Liver (tissue), 3 donors: ENCODE results near the gene PRKACA.

Source experiments
- GABPA ChIP-seq, 2 donors: IDR thresholded peaks in 1 of 2; conservative IDR thresholded peaks in 1 of 2; 2 replicates each; pipeline ENCODE4 v1.6.1; 2016; ENCODE audit warnings: antibody characterized with exemption in 2 of 2, mild to moderate bottlenecking in 1 of 2, moderate library complexity in 1 of 2
- HNF4G ChIP-seq: IDR thresholded peaks from 2 replicates; pipeline ENCODE4 v1.6.1; 2016; ENCODE audit warnings: antibody characterized with exemption
- JUND ChIP-seq, 2 donors: IDR thresholded peaks; 2 replicates each; pipeline ENCODE4 v1.6.1; 2016; ENCODE audit warnings: antibody characterized with exemption in 2 of 2
- NR2F2 ChIP-seq: IDR thresholded peaks from 2 replicates; pipeline ENCODE4 v1.6.1; 2016; ENCODE audit warnings: antibody characterized with exemption
- RAD21 ChIP-seq, 2 donors: IDR thresholded peaks; 2 replicates each; pipeline ENCODE4 v1.6.1; 2016; ENCODE audit warnings: antibody characterized with exemption in 2 of 2, mild to moderate bottlenecking in 2 of 2
- RXRA ChIP-seq, 2 donors: IDR thresholded peaks; 2 replicates each; pipeline ENCODE4 v1.6.1; 2017 to 2018; ENCODE audit warnings: antibody characterized with exemption in 2 of 2, mild to moderate bottlenecking in 1 of 2
- SP1 ChIP-seq: IDR thresholded peaks from 2 replicates; pipeline ENCODE4 v1.6.1; 2018; ENCODE audit warnings: antibody characterized with exemption, mild to moderate bottlenecking
- TAF1 ChIP-seq: conservative IDR thresholded peaks from 2 replicates; pipeline ENCODE4 v1.6.1; 2016; ENCODE audit warnings: antibody characterized with exemption, mild to moderate bottlenecking
- YY1 ChIP-seq: IDR thresholded peaks from 2 replicates; pipeline ENCODE4 v1.6.1; 2016; ENCODE audit warnings: antibody characterized with exemption, mild to moderate bottlenecking
- TF ChIP-seq, protein P1 (sequence below): fragments of 150-350 bp; IDR thresholded peaks from 2 replicates; pipeline ENCODE4 v1.5.1; 2017; ENCODE audit warnings: improper control_type of control experiment, low read depth, low read length; ENCODE audit not compliant: missing input control
- TF ChIP-seq, protein P2 (sequence below): IDR thresholded peaks from 2 replicates; pipeline ENCODE4 v1.6.1; 2016; ENCODE audit warnings: antibody characterized with exemption
- TF ChIP-seq, protein P3 (sequence below): IDR thresholded peaks from 2 replicates; pipeline ENCODE4 v1.6.1; 2016; ENCODE audit warnings: antibody characterized with exemption
- TF ChIP-seq, protein P4 (sequence below): IDR thresholded peaks from 2 replicates; pipeline ENCODE4 v1.6.1; 2016; ENCODE audit warnings: antibody characterized with exemption, mild to moderate bottlenecking
- TF ChIP-seq, protein P5 (sequence below): IDR thresholded peaks from 2 replicates; pipeline ENCODE4 v1.6.1; 2016; ENCODE audit warnings: antibody characterized with exemption
- donor health status: healthy.
- donor health status: healthy.

DNA sequence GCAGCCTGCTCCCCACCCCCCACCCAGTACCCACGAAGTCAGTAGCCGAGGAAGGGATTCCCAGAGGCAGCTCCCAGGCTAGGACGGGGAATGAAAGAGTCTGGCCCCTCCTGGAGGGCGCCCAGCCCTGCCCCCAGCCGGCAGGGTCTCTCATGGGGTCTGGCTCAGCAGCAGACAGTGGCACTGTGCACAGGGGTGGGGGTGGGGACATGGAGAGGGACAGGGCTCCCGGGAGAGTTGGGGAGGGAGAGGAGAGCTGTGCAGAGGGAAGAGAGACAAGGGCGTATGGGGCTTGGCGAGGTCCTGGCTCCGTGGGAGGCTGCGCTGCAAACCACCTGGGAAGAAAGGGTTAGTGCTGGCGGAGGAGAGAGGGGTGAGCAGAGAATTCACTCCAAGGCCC, 46.5 kb upstream of the PRKACA start:
- TF ChIP-seq, protein P1, sequence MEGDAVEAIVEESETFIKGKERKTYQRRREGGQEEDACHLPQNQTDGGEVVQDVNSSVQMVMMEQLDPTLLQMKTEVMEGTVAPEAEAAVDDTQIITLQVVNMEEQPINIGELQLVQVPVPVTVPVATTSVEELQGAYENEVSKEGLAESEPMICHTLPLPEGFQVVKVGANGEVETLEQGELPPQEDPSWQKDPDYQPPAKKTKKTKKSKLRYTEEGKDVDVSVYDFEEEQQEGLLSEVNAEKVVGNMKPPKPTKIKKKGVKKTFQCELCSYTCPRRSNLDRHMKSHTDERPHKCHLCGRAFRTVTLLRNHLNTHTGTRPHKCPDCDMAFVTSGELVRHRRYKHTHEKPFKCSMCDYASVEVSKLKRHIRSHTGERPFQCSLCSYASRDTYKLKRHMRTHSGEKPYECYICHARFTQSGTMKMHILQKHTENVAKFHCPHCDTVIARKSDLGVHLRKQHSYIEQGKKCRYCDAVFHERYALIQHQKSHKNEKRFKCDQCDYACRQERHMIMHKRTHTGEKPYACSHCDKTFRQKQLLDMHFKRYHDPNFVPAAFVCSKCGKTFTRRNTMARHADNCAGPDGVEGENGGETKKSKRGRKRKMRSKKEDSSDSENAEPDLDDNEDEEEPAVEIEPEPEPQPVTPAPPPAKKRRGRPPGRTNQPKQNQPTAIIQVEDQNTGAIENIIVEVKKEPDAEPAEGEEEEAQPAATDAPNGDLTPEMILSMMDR: no peak
- TF ChIP-seq GABPA (IDR thresholded peaks at IDR 0.05 in 1 of 2, conservative IDR thresholded peaks at IDR 0.05 in 1 of 2) (no peak), JUND (IDR thresholded peaks at IDR 0.05) (no peak), YY1 (no peak), NR2F2 (no peak), SP1 (no peak), RXRA (IDR thresholded peaks at IDR 0.05) (no peak), TAF1 (no peak), RAD21 (IDR thresholded peaks at IDR 0.05) (no peak), HNF4G (no peak)
- TF ChIP-seq, protein P2, sequence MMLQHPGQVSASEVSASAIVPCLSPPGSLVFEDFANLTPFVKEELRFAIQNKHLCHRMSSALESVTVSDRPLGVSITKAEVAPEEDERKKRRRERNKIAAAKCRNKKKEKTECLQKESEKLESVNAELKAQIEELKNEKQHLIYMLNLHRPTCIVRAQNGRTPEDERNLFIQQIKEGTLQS: no peak
- TF ChIP-seq, protein P3, sequence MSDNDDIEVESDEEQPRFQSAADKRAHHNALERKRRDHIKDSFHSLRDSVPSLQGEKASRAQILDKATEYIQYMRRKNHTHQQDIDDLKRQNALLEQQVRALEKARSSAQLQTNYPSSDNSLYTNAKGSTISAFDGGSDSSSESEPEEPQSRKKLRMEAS: no peak
- TF ChIP-seq, protein P4, sequence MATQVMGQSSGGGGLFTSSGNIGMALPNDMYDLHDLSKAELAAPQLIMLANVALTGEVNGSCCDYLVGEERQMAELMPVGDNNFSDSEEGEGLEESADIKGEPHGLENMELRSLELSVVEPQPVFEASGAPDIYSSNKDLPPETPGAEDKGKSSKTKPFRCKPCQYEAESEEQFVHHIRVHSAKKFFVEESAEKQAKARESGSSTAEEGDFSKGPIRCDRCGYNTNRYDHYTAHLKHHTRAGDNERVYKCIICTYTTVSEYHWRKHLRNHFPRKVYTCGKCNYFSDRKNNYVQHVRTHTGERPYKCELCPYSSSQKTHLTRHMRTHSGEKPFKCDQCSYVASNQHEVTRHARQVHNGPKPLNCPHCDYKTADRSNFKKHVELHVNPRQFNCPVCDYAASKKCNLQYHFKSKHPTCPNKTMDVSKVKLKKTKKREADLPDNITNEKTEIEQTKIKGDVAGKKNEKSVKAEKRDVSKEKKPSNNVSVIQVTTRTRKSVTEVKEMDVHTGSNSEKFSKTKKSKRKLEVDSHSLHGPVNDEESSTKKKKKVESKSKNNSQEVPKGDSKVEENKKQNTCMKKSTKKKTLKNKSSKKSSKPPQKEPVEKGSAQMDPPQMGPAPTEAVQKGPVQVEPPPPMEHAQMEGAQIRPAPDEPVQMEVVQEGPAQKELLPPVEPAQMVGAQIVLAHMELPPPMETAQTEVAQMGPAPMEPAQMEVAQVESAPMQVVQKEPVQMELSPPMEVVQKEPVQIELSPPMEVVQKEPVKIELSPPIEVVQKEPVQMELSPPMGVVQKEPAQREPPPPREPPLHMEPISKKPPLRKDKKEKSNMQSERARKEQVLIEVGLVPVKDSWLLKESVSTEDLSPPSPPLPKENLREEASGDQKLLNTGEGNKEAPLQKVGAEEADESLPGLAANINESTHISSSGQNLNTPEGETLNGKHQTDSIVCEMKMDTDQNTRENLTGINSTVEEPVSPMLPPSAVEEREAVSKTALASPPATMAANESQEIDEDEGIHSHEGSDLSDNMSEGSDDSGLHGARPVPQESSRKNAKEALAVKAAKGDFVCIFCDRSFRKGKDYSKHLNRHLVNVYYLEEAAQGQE: no peak
- TF ChIP-seq, protein P5, sequence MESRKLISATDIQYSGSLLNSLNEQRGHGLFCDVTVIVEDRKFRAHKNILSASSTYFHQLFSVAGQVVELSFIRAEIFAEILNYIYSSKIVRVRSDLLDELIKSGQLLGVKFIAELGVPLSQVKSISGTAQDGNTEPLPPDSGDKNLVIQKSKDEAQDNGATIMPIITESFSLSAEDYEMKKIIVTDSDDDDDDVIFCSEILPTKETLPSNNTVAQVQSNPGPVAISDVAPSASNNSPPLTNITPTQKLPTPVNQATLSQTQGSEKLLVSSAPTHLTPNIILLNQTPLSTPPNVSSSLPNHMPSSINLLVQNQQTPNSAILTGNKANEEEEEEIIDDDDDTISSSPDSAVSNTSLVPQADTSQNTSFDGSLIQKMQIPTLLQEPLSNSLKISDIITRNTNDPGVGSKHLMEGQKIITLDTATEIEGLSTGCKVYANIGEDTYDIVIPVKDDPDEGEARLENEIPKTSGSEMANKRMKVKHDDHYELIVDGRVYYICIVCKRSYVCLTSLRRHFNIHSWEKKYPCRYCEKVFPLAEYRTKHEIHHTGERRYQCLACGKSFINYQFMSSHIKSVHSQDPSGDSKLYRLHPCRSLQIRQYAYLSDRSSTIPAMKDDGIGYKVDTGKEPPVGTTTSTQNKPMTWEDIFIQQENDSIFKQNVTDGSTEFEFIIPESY: no peak
